NCI-H524 treated with DMSO at 0.1 percent for 48 hours (cell line): ENCODE measurements around the gene ELFN1.

Experiments used
- DNase-seq: peaks from one replicate; lab custom pipeline; 2025; lab: John Stamatoyannopoulos, UW

ELFN1 gene

GRCh38 chr7:1742555-1743303 is 72.7 kb downstream of the ELFN1 start:
- no peak for DNase-seq

- DNase-seq = no peak
These were observed 73.6 kb downstream of the ELFN1 start for GRCh38 chr7:1743481-1744230.

GRCh38 chr7:1744296-1745017 is 74.4 kb downstream of the ELFN1 start:
- DNase-seq = no peak

GRCh38 chr7:1745018-1745532 is 75.0 kb downstream of the ELFN1 start:
- DNase-seq = no peak

DNA sequence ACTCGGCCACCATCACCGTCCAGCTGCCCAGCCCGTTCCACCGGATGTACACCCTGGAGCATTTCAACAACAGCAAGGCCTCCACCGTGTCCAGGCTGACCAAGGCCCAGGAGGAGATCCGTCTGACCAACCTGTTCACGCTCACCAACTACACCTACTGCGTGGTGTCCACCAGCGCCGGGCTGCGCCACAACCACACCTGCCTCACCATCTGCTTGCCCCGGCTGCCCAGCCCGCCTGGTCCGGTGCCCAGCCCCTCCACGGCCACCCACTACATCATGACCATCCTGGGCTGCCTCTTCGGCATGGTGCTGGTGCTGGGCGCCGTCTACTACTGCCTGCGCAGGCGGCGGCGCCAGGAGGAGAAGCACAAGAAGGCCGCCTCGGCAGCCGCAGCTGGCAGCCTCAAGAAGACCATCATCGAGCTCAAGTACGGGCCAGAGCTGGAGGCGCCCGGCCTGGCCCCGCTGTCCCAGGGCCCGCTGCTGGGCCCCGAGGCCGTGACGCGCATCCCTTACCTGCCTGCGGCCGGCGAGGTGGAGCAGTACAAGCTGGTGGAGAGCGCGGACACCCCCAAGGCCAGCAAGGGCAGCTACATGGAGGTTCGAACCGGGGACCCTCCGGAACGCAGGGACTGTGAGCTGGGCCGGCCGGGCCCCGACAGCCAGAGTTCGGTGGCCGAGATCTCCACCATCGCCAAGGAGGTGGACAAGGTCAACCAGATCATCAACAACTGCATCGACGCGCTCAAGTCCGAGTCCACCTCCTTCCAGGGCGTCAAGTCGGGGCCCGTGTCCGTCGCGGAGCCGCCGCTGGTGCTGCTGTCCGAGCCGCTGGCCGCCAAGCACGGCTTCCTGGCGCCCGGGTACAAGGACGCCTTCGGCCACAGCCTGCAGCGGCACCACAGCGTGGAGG is 75.8 kb downstream of the ELFN1 start:
- DNase-seq = no peak

DNA sequence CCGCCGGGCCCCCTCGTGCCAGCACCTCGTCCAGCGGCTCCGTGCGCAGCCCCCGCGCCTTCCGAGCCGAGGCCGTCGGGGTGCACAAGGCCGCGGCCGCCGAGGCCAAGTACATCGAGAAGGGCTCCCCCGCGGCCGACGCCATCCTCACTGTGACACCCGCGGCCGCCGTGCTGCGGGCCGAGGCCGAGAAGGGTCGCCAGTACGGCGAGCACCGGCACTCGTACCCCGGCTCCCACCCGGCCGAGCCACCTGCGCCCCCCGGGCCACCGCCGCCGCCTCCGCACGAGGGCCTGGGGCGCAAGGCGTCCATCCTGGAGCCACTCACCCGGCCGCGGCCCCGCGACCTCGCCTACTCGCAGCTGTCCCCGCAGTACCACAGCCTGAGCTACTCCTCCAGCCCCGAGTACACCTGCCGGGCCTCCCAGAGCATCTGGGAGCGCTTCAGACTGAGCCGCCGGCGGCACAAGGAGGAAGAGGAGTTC is 76.5 kb downstream of the ELFN1 start:
- DNase-seq = no peak

DNA sequence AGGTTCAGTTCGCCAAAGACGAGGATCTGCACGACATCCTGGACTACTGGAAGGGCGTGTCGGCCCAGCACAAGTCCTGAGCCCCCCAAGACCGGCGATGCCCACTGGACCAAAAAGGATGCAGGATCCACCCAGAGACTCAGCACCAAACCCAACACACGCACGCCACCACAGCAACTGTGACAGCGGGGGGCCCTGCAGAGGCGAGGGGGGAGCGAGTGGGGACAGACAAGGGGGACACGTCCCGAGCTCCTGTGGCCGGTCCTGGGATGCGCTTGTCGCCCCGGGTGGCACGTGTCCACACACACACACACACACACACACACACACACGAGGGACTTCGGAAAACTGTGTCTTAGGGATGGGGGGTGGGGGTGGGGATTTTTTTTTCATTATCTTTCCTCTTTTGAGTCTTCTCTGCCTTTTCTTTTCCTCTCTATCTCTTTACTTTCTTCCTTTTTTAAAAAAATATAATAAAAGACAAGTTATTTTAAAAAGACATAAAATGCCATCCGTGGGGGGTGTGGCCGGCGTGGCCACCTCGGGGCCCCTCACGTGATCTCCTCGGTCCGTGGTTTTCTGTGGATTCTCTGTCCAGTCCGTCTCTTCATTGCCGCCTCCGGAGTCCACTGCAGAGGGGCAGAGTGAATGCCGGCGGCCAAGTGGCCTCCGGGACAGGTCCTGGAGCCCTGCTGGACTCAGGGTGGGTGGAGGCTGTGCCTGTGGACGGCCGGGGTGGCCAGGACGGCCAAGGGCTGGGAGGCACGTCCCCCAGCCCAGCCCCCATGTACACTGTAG is 77.1 kb downstream of the ELFN1 start:
- DNase-seq = no peak

DNA sequence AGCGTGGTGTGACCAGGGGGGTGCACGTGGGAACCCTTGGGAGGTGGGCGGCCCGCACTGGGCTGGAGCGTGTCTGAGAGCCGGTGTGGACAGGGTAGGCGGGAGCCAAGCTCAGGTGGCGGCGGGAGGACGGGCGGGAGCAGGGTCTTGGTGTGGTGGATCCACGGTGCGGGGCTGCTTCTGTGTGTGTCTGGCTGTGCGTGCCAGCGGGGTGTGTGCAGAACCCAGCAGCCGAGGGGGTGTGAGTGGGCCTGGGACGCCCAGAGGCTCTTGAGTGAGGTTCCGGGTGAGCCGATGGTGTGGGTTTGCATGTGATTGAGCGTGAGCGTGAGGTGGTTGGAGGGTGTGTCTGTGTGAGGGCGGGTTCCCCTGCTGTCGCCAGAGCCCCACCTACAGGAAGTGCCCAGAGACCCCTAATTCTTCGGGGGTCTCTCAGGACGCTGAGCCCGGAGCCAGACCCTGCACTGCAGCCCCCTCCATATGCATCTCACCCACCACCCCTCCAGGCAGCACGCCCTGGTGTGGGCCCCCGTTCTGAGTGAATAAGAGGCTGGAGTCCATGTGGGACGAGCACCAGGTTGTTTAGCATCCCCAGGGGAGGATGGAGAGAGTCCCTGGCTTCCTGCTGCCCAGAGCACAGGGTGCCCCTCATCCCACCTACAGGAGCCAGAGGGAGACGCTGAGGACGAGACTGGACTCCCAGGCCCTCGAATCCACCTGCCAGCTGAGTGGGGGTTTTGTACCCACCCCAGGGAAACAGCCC is 78.2 kb downstream of the ELFN1 start:
- DNase-seq = no peak

DNA sequence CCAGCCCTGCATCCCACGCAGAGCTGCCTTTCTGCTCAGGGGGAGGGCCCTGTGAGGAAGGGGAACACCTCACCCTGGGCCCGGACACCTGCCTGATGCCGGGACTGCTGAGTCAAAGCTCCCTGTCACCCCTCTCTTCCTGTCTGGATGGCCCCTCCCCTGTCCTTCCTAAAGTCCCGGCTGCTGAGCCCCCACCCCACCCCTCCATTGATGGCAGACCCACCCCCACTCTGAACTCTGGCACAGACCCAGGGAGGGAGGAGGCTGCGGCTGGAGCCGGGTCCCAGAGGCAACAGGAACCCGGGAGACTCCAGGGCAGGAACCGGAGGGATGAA is 78.7 kb downstream of the ELFN1 start:
- no peak for DNase-seq

DNA sequence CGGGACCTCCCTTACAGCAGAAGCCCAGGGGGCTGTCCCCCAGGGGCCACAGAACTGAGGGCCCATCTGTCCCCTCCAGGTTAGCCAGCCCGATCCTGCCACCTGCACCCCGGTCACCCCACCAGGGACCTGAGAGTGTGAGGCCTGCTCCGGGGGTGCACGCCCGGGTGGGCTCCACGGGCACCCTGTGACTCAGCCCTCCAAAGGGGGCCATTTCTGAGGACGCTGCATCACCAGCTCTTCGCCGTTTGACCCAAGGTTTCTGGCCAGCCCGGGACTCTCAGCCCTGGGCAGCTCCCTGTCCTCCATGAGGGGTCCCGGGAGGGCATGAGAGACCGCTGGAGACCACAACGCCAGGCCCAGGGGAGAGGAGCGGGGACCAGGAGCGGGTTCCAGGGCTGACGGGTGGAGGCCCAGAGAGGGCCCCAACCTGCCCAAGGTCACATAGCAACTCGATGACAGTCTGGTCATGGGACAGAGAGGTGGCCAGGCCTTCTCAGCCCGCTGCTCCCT is 79.3 kb downstream of the ELFN1 start:
- no peak for DNase-seq

GRCh38 chr7:1749864-1750466 is 79.9 kb downstream of the ELFN1 start:
- no peak for DNase-seq

GRCh38 chr7:1750541-1751021 is 80.5 kb downstream of the ELFN1 start:
- DNase-seq = no peak

DNA sequence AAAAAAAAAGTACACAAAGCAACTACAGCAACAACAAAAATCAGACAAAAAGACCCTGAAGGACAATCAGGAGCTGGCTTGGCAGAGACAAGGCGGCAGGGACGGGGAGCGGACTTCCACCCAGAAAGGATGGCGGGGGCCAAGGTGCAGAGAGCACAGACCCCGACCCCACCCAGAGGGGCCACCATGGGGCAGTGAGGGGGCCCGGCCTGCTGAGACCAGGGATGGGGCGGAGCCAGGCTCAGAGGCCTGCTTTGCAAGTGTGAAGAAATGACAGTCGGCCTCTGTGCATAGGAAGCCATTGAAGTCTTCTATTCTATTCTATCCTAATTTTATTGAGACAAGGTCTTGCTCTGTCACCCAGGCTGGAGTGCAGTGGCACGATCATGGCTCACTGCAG is 82.0 kb downstream of the ELFN1 start:
- no peak for DNase-seq

DNA sequence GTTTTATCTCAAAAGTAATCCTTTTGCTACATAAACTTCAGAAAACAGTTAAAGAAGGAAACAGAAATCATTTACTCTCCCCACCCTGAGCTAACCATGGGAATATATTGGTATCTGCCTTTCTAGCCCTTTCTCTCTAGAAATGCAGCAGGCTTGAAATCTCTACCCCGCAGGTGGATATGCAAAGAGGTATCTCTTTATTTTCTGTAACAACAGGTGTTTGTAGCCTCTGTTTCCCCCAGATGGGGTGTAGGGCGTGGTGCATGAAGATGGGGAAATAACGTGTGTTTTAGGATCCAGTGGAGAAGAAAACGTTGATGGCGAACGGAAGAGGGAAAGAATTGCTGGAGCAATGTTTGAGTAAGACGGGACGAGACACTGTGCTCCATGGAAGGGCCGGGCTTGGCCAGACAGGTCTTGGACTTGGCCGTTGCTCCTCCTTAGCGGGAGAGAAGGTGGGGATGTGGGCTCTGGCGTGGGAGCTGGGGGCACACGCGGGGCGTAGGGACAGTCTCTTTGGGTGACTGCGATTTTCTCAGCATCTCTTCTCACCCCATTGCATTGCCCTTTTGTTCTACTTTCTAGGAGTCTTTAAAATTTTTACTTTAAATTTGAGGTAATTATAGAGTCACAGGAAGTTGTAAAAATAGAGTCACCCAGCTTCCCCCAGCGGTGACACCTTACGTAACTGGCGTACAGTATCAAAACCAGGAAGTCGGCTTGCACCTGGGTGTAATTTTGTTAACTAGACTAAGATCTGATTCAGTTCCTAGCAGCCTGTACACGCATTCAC is 82.9 kb downstream of the ELFN1 start:
- DNase-seq = no peak

DNA sequence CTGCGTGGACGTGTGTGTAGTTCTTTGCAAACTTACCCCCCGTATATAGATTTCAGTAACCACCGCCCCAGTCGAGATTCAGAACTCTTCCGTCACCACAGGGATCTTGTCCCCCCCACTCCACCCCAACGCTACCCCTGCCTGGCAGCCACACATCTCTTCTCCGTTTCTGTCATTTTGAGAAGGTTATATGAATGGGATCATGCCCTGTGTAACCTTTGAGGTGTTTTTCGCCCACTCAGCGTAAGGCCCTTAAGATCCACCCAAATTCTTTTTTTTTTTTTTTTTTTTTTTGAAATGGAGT is 83.4 kb downstream of the ELFN1 start:
- DNase-seq = no peak

- no peak for DNase-seq
These were observed 84.3 kb downstream of the ELFN1 start for GRCh38 chr7:1754345-1754908.

DNA sequence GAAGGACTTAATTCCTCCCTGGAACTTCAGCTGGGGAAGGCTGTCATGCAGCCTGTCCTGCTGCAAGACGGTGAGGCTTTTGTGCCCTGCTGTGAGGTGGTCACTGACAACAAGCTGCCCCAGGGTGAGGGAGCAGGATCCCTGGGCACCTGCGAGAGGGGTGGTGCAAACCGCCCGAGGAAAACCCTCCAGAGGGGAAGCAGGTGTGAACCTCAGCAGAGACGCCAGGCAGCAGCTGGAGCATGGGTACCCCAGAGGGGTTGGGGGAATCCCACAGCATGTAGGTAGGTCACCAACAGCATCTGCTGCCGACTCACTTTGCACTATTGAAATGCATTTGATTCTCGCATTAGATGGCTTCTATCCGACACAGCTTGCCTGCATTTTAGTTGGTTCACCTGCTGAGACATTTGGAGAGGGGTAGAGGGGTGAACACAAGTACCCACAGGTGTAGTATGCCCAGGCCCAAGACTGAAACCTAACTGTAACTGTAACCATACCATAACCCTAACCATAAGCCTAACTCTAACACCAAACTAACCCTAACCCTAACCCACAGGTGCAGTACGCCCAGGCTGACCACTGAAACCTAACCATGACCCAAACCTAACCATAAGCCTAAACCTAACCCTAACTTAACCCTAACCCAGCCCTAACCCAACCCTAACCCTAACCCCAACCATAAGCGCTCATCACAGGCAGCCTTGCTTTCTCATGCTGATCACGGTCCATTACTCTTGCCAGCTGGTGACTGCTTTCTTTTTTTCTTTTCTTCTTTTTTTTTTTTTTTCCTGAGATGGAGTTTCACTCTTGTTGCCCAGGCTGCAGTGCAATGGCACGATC is 85.9 kb downstream of the ELFN1 start:
- no peak for DNase-seq
